Rectal smooth muscle tissue (tissue), 1 donor: Measurements from ENCODE around the gene MSH4.
"Not testable (repeated sequence)": the region's sequence is repeated elsewhere in the genome, so short reads cannot be mapped to it uniquely, and the experiment has no call there.

Experiments
- H3K27ac ChIP-seq: one replicate; pipeline ENCODE4 v1.7.0; 2013; ENCODE audit warnings: low read depth, low read length, inconsistent platforms
- H3K27me3 ChIP-seq: one replicate; pipeline ENCODE4 v1.7.0; 2013; ENCODE audit warnings: low read length; ENCODE audit not compliant: control insufficient read depth, insufficient read depth
- H3K36me3 ChIP-seq: one replicate; pipeline ENCODE4 v1.7.0; 2013; ENCODE audit warnings: low read length; ENCODE audit not compliant: control insufficient read depth, insufficient read depth
- H3K4me1 ChIP-seq: one replicate; pipeline ENCODE4 v1.7.0; 2013; ENCODE audit warnings: low read length; ENCODE audit not compliant: control insufficient read depth, insufficient read depth
- H3K4me3 ChIP-seq: one replicate; pipeline ENCODE4 v1.7.0; 2013; ENCODE audit warnings: low read length
- H3K9ac ChIP-seq: one replicate; pipeline ENCODE4 v1.7.0; 2013; ENCODE audit warnings: low read length

Gene MSH4

GRCh38 chr1:75808921-75809320, 12.2 kb downstream of the MSH4 start:
- no peaks in the 10 kb centered on the region for H3K4me1 ChIP-seq
- no peak overlapping the region for H3K4me3 ChIP-seq
- no peak overlapping the region for H3K27ac ChIP-seq
- no peaks in the 10 kb centered on the region for H3K36me3 ChIP-seq
- H3K9ac ChIP-seq = no peak overlapping the region
- no peaks in the 10 kb centered on the region for H3K27me3 ChIP-seq

GRCh38 chr1:75810113-75810512, 13.4 kb downstream of the MSH4 start:
- not testable (repeated sequence) for H3K27ac ChIP-seq, H3K27me3 ChIP-seq, H3K4me1 ChIP-seq, H3K9ac ChIP-seq, H3K4me3 ChIP-seq, H3K36me3 ChIP-seq

GRCh38 chr1:75811211-75811981, 14.7 kb downstream of the MSH4 start:
- H3K9ac ChIP-seq = no peak overlapping the region
- no peak overlapping the region for H3K27ac ChIP-seq
- H3K27me3 ChIP-seq = no peaks in the 10 kb centered on the region
- H3K4me1 ChIP-seq = no peaks in the 10 kb centered on the region
- no peaks in the 10 kb centered on the region for H3K36me3 ChIP-seq
- H3K4me3 ChIP-seq = no peak overlapping the region

- Histone ChIP-seq H3K4me1 (no peaks in the 10 kb centered on the region), H3K4me3 (no peak overlapping the region), H3K27ac (no peak overlapping the region), H3K9ac (no peak overlapping the region), H3K36me3 (no peaks in the 10 kb centered on the region), H3K27me3 (no peaks in the 10 kb centered on the region)
Observed at GRCh38 chr1:75812065-75812464, 15.4 kb downstream of the MSH4 start.

- not testable (repeated sequence) for H3K27me3 ChIP-seq, H3K27ac ChIP-seq, H3K9ac ChIP-seq, H3K4me1 ChIP-seq, H3K4me3 ChIP-seq, H3K36me3 ChIP-seq
Observed at GRCh38 chr1:75823596-75823995, 26.9 kb downstream of the MSH4 start.

- Histone ChIP-seq H3K27me3 (no peaks in the 10 kb centered on the region), H3K36me3 (no peaks in the 10 kb centered on the region), H3K4me1 (no peaks in the 10 kb centered on the region), H3K4me3 (no peak overlapping the region), H3K9ac (no peak overlapping the region), H3K27ac (no peak overlapping the region)
Observed at GRCh38 chr1:75836528-75837100, 39.9 kb downstream of the MSH4 start.

GRCh38 chr1:75838079-75838478, 41.4 kb downstream of the MSH4 start:
- no peaks in the 10 kb centered on the region for H3K27me3 ChIP-seq
- H3K4me3 ChIP-seq = no peak overlapping the region
- no peak overlapping the region for H3K9ac ChIP-seq
- no peaks in the 10 kb centered on the region for H3K36me3 ChIP-seq
- H3K27ac ChIP-seq = no peak overlapping the region
- no peaks in the 10 kb centered on the region for H3K4me1 ChIP-seq

GRCh38 chr1:75841421-75841820, 44.7 kb downstream of the MSH4 start:
- H3K27me3 ChIP-seq = no peaks in the 10 kb centered on the region
- no peaks in the 10 kb centered on the region for H3K4me1 ChIP-seq
- no peak overlapping the region for H3K27ac ChIP-seq

GRCh38 chr1:75845576-75845975, 48.9 kb downstream of the MSH4 start:
- Histone ChIP-seq H3K27me3 (no peaks in the 10 kb centered on the region), H3K4me1 (no peaks in the 10 kb centered on the region), H3K4me3 (no peak overlapping the region), H3K36me3 (no peaks in the 10 kb centered on the region), H3K9ac (no peak overlapping the region), H3K27ac (no peak overlapping the region)

More at GRCh38 chr1:75841421-75841820, 44.7 kb downstream of the MSH4 start:
- Histone ChIP-seq H3K9ac (no peak overlapping the region), H3K36me3 (no peaks in the 10 kb centered on the region), H3K4me3 (no peak overlapping the region)

- no peaks in the 10 kb centered on the region for H3K4me1 ChIP-seq
- no peaks in the 10 kb centered on the region for H3K27me3 ChIP-seq
- no peaks in the 10 kb centered on the region for H3K36me3 ChIP-seq
- no peak overlapping the region for H3K9ac ChIP-seq
- H3K4me3 ChIP-seq = no peak overlapping the region
- no peak overlapping the region for H3K27ac ChIP-seq
Observed at GRCh38 chr1:75855010-75855409, 58.3 kb downstream of the MSH4 start.

- Histone ChIP-seq H3K4me1 (no peaks in the 10 kb centered on the region), H3K9ac (no peak overlapping the region), H3K36me3 (no peaks in the 10 kb centered on the region), H3K27ac (no peak overlapping the region), H3K4me3 (no peak overlapping the region), H3K27me3 (no peaks in the 10 kb centered on the region)
Observed at GRCh38 chr1:75855734-75856133, 59.1 kb downstream of the MSH4 start.

GRCh38 chr1:75861831-75862230, 65.1 kb downstream of the MSH4 start:
- H3K36me3 ChIP-seq = no peaks in the 10 kb centered on the region
- no peaks in the 10 kb centered on the region for H3K27me3 ChIP-seq
- H3K9ac ChIP-seq = no peak overlapping the region
- no peak overlapping the region for H3K27ac ChIP-seq
- H3K4me3 ChIP-seq = no peak overlapping the region
- no peaks in the 10 kb centered on the region for H3K4me1 ChIP-seq

GRCh38 chr1:75870951-75871350, 74.3 kb downstream of the MSH4 start:
- H3K4me3 ChIP-seq = no peak overlapping the region
- H3K9ac ChIP-seq = no peak overlapping the region
- no peak overlapping the region for H3K27ac ChIP-seq
- no peaks in the 10 kb centered on the region for H3K4me1 ChIP-seq
- H3K36me3 ChIP-seq = no peaks in the 10 kb centered on the region
- H3K27me3 ChIP-seq = no peaks in the 10 kb centered on the region
